SK-N-SH (cell line): ENCODE measurements around the gene USB1. TPM values are rescaled to one million over a fixed set of nuclear protein-coding genes. Genes with fewer than 3 reads are reported as not detected.

ENCODE experiments used
- CTCF ChIA-PET: fragments of 300-600, 350-600 bp; formaldehyde crosslinking; extraction: SDS; loops from one replicate; lab custom pipeline; 2021; lab: Yijun Ruan, JAX
- POLR2A ChIA-PET: fragments of 350-600 bp; sonication (Branson Sonifier 250); formaldehyde crosslinking; extraction: SDS; loops from one replicate; lab custom pipeline; 2020; ENCODE audit warnings: antibody characterized with exemption, inconsistent platforms; lab: Yijun Ruan, JAX
- DNase-seq: peaks from one replicate; pipeline ENCODE4 v3.0.0; 2012
- H2AFZ ChIP-seq: fragments of 200-600 bp; sonication (generic); 2 replicates; pipeline ENCODE4 v1.8.1; 2016; ENCODE audit warnings: antibody characterized with exemption, mild to moderate bottlenecking, low read depth
- H3F3A ChIP-seq: fragments of 200-600 bp; sonication (generic); replicated peaks from 2 replicates; pipeline ENCODE3; 2016; ENCODE audit warnings: antibody characterized with exemption, mild to moderate bottlenecking; ENCODE audit not compliant: insufficient read depth
- H3K27ac ChIP-seq, 2 experiments: fragments of 200-500 bp in 1 of 2; fragments of 200-600 bp in 1 of 2; sonication (Bioruptor generic) in 1 of 2; sonication (generic), shearing (Covaris generic) in 1 of 2; 2 replicates each; pipeline versions ENCODE4 v1.5.1 to v1.6.1; 2014 to 2016; ENCODE audit warnings: low read depth in 2 of 2, inconsistent platforms in 1 of 2, low read length in 1 of 2, mild to moderate bottlenecking in 1 of 2, mixed read lengths in 1 of 2
- H3K27me3 ChIP-seq: fragments of 200-600 bp; sonication (generic), shearing (Covaris generic); 2 replicates; pipeline ENCODE4 v1.6.1; 2016; ENCODE audit warnings: mixed run types; ENCODE audit not compliant: insufficient read depth
- H3K36me3 ChIP-seq, 2 experiments: fragments of 200-500 bp in 1 of 2; fragments of 200-600 bp in 1 of 2; sonication (Bioruptor generic) in 1 of 2; sonication (generic) in 1 of 2; replicated peaks in 1 of 2; 2 replicates each; pipeline versions ENCODE3 to v1.5.1; 2014 to 2016; ENCODE audit warnings: low read length in 1 of 2, mild to moderate bottlenecking in 1 of 2; ENCODE audit not compliant: insufficient read depth in 2 of 2, control insufficient read depth in 1 of 2
- H3K4me1 ChIP-seq, 2 experiments: fragments of 200-500 bp in 1 of 2; fragments of 200-600 bp in 1 of 2; sonication (Bioruptor generic) in 1 of 2; sonication (generic), shearing (Covaris generic) in 1 of 2; 2 replicates each; pipeline versions ENCODE4 v1.5.1 to v1.6.1; 2014 to 2016; ENCODE audit warnings: low read depth in 1 of 2, low read length in 1 of 2, mixed run types in 1 of 2; ENCODE audit not compliant: insufficient read depth in 2 of 2, control insufficient read depth in 1 of 2
- H3K4me2 ChIP-seq: fragments of 200-600 bp; sonication (generic), shearing (Covaris generic); 2 replicates; pipeline ENCODE4 v1.6.1; 2017; ENCODE audit warnings: mixed run types
- H3K4me3 ChIP-seq, 2 experiments: fragments of 200-500 bp in 1 of 2; fragments of 200-600 bp in 1 of 2; sonication (Bioruptor generic) in 1 of 2; sonication (generic), shearing (Covaris generic) in 1 of 2; 2 replicates each; pipeline versions ENCODE4 v1.5.1 to v1.8.1; 2014 to 2016; ENCODE audit warnings: low read depth in 2 of 2, inconsistent platforms in 1 of 2, low read length in 1 of 2, mild to moderate bottlenecking in 1 of 2, mixed read lengths in 1 of 2, moderate library complexity in 1 of 2
- H3K79me2 ChIP-seq: fragments of 200-600 bp; sonication (generic); 2 replicates; pipeline ENCODE4 v1.8.1; 2017; ENCODE audit warnings: mild to moderate bottlenecking; ENCODE audit not compliant: insufficient read depth
- H3K9ac ChIP-seq: fragments of 200-600 bp; sonication (generic); 2 replicates; pipeline ENCODE4 v1.6.1; 2017; ENCODE audit warnings: mixed run types
- H3K9me2 ChIP-seq: fragments of 200-600 bp; sonication (generic); 2 replicates; pipeline ENCODE4 v1.6.1; 2017; ENCODE audit warnings: mixed run types
- H3K9me3 ChIP-seq: fragments of 200-600 bp; sonication (generic); 2 replicates; pipeline ENCODE4 v1.6.1; 2017; ENCODE audit warnings: mixed run types, mild to moderate bottlenecking, moderate library complexity
- H4K20me1 ChIP-seq: fragments of 200-600 bp; sonication (generic); 2 replicates; pipeline ENCODE4 v1.6.1; 2017; ENCODE audit warnings: mild to moderate bottlenecking, mixed run types; ENCODE audit not compliant: insufficient read depth
- EZH2phosphoT487 ChIP-seq: fragments of 200-600 bp; sonication (generic); IDR thresholded peaks from 2 replicates; pipeline ENCODE4 v1.6.1; 2017; ENCODE audit warnings: low read depth, mixed run types, mild to moderate bottlenecking, antibody characterized with exemption, moderate library complexity, borderline replicate concordance
- FOSL2 ChIP-seq: IDR thresholded peaks from 2 replicates; pipeline ENCODE4 v1.4.0; 2012; ENCODE audit warnings: low read depth, mild to moderate bottlenecking, moderate library complexity, borderline replicate concordance
- FOXM1 ChIP-seq: IDR thresholded peaks from 2 replicates; pipeline ENCODE4 v1.4.0; 2012; ENCODE audit warnings: low read depth, mild to moderate bottlenecking
- GABPA ChIP-seq: IDR thresholded peaks from 2 replicates; pipeline ENCODE4 v1.4.0; 2012; ENCODE audit warnings: low read depth, mild to moderate bottlenecking
- GATA2 ChIP-seq: sonication (generic); formaldehyde crosslinking; IDR thresholded peaks from 2 replicates; pipeline ENCODE4 v1.5.0; 2020; ENCODE audit warnings: mild to moderate bottlenecking, missing genetic modification reagents
- IRF3 ChIP-seq: fragments of 150-350 bp; IDR thresholded peaks from 2 replicates; pipeline ENCODE4 v1.6.1; 2016; ENCODE audit warnings: mild to moderate bottlenecking, low read depth, low read length
- POLR2AphosphoS5 ChIP-seq: IDR thresholded peaks from 2 replicates; pipeline ENCODE4 v1.6.1; 2012; ENCODE audit warnings: low read depth, low read length
- RCOR1 ChIP-seq: fragments of 150-350 bp; IDR thresholded peaks from 2 replicates; pipeline ENCODE4 v1.6.1; 2017; ENCODE audit warnings: antibody characterized with exemption, low read length
- REST ChIP-seq: IDR thresholded peaks from 2 replicates; pipeline ENCODE4 v1.6.1; 2012; ENCODE audit warnings: mild to moderate bottlenecking, low read depth, low read length, moderate library complexity
- RFX5 ChIP-seq: IDR thresholded peaks from 2 replicates; pipeline ENCODE4 v1.6.1; 2012; ENCODE audit warnings: mild to moderate bottlenecking, improper control_type of control experiment, low read length
- RXRA ChIP-seq: IDR thresholded peaks from 2 replicates; pipeline ENCODE4 v1.4.0; 2012; ENCODE audit warnings: low read depth, mild to moderate bottlenecking, borderline replicate concordance
- SIN3A ChIP-seq: IDR thresholded peaks from 2 replicates; pipeline ENCODE4 v1.6.1; 2012; ENCODE audit warnings: low read depth, mild to moderate bottlenecking, low read length, moderate library complexity, borderline replicate concordance
- USF2 ChIP-seq: fragments of 150-350 bp; IDR thresholded peaks from 2 replicates; pipeline ENCODE4 v1.6.1; 2017; ENCODE audit warnings: antibody characterized with exemption, low read length, low read depth, borderline replicate concordance
- WGBS: methylation state at CpG from one replicate; pipeline ENCODE4 v1.1.6; 2017; ENCODE audit warnings: low lambda C conversion rate; 5-methylcytosine and 5-hydroxymethylcytosine counted together
- polyA plus RNA-seq, 3 experiments: library from polyadenylated mRNA; depleted of rRNA; stranded (reverse); fragments of >200 nt; gene quantifications; 2 replicates each; pipeline ENCODE4 v1.2.3, GENCODE V29; 2012
- TF ChIP-seq, protein P1 (sequence below): fragments of 200-600 bp; sonication (generic); IDR thresholded peaks from 2 replicates; pipeline ENCODE4 v1.6.1; 2017; ENCODE audit warnings: antibody characterized with exemption, mild to moderate bottlenecking, moderate library complexity
- TF ChIP-seq, protein P2 (sequence below): IDR thresholded peaks from 2 replicates; pipeline ENCODE4; 2012

The USB1 gene
- polyA plus RNA-seq, 1 of the 3 experiments (the other 2 are of a cell fraction), result 94.1 TPM

GRCh38 chr16:58062821-58063220 is 61.6 kb downstream of the USB1 start (continued):
- no peak for TF ChIP-seq EZH2phosphoT487
- TF ChIP-seq GABPA, result no peak
- TF ChIP-seq REST, result no peak
- TF ChIP-seq, protein P1, sequence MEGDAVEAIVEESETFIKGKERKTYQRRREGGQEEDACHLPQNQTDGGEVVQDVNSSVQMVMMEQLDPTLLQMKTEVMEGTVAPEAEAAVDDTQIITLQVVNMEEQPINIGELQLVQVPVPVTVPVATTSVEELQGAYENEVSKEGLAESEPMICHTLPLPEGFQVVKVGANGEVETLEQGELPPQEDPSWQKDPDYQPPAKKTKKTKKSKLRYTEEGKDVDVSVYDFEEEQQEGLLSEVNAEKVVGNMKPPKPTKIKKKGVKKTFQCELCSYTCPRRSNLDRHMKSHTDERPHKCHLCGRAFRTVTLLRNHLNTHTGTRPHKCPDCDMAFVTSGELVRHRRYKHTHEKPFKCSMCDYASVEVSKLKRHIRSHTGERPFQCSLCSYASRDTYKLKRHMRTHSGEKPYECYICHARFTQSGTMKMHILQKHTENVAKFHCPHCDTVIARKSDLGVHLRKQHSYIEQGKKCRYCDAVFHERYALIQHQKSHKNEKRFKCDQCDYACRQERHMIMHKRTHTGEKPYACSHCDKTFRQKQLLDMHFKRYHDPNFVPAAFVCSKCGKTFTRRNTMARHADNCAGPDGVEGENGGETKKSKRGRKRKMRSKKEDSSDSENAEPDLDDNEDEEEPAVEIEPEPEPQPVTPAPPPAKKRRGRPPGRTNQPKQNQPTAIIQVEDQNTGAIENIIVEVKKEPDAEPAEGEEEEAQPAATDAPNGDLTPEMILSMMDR, result no peak
- TF ChIP-seq FOSL2, result no peak
- no peak for TF ChIP-seq GATA2 (CRISPR knock-in tag)
- no peak for TF ChIP-seq FOXM1
- TF ChIP-seq, all 33 proteins: peak for 0

DNA sequence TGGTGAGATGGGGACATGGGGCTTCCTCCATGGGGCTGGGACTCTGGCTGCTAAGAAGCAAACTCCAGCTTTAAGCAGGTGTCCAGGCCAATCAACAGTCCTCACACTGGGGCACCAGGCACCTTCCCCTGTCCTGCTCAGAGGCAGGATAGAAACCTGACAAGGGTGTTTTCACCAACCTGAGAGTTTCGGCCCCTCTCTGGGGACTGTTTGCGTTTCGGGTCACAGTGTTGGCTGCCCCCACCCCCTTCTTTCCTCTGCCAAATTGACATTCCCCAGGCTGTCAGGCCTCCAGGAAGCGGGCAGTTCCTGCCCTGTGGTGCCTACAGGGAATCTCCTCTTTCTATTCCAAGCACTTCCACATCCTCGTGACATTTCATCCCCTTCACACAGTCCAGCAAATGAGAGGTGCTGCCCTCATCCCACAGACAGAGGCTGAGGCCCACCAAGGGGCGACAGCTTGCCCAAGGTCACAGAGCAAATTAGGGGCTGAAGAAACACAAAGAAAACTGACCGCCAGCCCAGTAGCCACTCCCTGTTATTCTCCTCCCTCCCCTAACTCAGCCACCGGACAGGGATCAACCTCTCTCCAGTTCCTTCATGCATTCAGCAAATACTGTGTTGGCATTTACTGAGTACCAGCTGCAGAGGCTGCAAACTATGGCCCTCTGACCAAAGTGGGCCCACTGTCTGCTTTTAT is 62.3 kb downstream of the USB1 start:
- Histone ChIP-seq H3K36me3 (no peaks in the 10 kb centered on the region), H3K4me2 (no peak overlapping the region), H3K4me3 (no peak overlapping the region), H3K9me3 (no peaks in the 10 kb centered on the region), H2AFZ (no peak overlapping the region), H3F3A (no peaks in the 10 kb centered on the region), H3K4me1 (peaks cover 0 to 4% of the 10 kb centered on the region in 2 experiments; a peak in 1 of 4 replicates), H4K20me1 (no peaks in the 10 kb centered on the region), H3K27ac (no peak overlapping the region), H3K27me3 (no peaks in the 10 kb centered on the region), H3K9ac (no peak overlapping the region), H3K9me2 (no peaks in the 10 kb centered on the region), H3K79me2 (no peaks in the 10 kb centered on the region)
- TF ChIP-seq IRF3, result no peak
- TF ChIP-seq RCOR1, result no peak
- TF ChIP-seq SIN3A, result no peak
- TF ChIP-seq GABPA, result no peak
- no peak for TF ChIP-seq RFX5
- TF ChIP-seq, protein P2, sequence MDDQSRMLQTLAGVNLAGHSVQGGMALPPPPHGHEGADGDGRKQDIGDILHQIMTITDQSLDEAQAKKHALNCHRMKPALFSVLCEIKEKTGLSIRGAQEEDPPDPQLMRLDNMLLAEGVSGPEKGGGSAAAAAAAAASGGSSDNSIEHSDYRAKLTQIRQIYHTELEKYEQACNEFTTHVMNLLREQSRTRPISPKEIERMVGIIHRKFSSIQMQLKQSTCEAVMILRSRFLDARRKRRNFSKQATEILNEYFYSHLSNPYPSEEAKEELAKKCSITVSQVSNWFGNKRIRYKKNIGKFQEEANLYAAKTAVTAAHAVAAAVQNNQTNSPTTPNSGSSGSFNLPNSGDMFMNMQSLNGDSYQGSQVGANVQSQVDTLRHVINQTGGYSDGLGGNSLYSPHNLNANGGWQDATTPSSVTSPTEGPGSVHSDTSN, result no peak
- no peak for TF ChIP-seq POLR2AphosphoS5
- no peak for TF ChIP-seq USF2
- no peak for TF ChIP-seq RXRA
- WGBS, result 56% methylated on average over 4 of the region's 8 CpGs
- ChIA-PET POLR2A (no interaction called here), CTCF (interaction anchor here (0.9 to 2.0 kb wide), 3 partner anchors 33 to 163 kb away, joined by 3 to 8 read pairs (median 3); no protein-coding TSS in a partner anchor)
- no peak for DNase-seq
